NB4 (cell line): ENCODE results near the gene ATP13A4.

ENCODE experiments used
- DNase-seq: peaks from one replicate; pipeline ENCODE4 v3.0.0; 2010; ENCODE audit warnings: low read depth
- H3K4me3 ChIP-seq: one replicate; pipeline ENCODE4 v1.5.1; 2011; ENCODE audit warnings: mild to moderate bottlenecking, low read depth, low read length, moderate library complexity
- CTCF ChIP-seq: IDR thresholded peaks from one replicate; pipeline ENCODE4 v1.5.1; 2012; ENCODE audit warnings: low read depth, low read length
- MAX ChIP-seq: IDR thresholded peaks from 2 replicates; pipeline ENCODE4 v1.6.1; 2011; ENCODE audit warnings: low read depth, low read length
- MYC ChIP-seq: IDR thresholded peaks from 2 replicates; pipeline ENCODE4 v1.6.1; 2011; ENCODE audit warnings: low read depth, low read length
- POLR2A ChIP-seq: IDR thresholded peaks from 2 replicates; pipeline ENCODE4 v1.6.1; 2011; ENCODE audit warnings: mild to moderate bottlenecking; ENCODE audit not compliant: insufficient read length; ENCODE audit errors: extremely low read depth

The ATP13A4 gene

GRCh38 chr3:193470710-193471109 lies 84.0 kb downstream of the ATP13A4 start:
- no peak for DNase-seq
- TF ChIP-seq MYC: no peak
- TF ChIP-seq MAX: no peak
- TF ChIP-seq POLR2A: no peak
- no peak for TF ChIP-seq CTCF
- no peak overlapping the region for H3K4me3 ChIP-seq

GRCh38 chr3:193465992-193466608 lies 88.6 kb downstream of the ATP13A4 start:
- no peak for DNase-seq
- no peak overlapping the region for H3K4me3 ChIP-seq

GRCh38 chr3:193464889-193465288 lies 89.8 kb downstream of the ATP13A4 start:
- H3K4me3 ChIP-seq: no peak overlapping the region
- no peak for DNase-seq
- TF ChIP-seq POLR2A (no peak), MAX (no peak), CTCF (no peak), MYC (no peak)

More at GRCh38 chr3:193465992-193466608, 88.6 kb downstream of the ATP13A4 start:
- TF ChIP-seq POLR2A: no peak
- no peak for TF ChIP-seq MYC
- TF ChIP-seq CTCF: no peak
- TF ChIP-seq MAX: no peak

DNA sequence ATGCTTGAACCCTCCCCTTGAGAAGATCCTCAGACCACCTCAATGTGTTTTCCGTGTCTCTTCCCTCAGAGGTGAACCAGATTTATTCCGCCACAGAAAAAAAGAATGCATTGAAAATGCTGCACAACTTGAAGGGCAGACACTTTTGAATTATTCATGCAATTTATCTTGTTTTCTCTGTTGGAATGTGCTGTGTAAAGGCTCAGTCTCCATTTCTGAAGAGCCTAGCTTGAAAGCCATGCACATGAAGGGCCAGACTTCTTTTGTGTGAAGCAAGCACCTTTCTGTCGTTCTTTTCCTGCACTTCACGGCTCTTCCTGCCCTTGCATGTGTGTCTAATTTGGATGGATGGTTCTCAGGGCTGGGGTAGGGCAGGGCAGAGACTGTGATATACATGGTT lies 97.2 kb downstream of the ATP13A4 start:
- no peak for DNase-seq
- TF ChIP-seq MYC: no peak
- no peak for TF ChIP-seq CTCF
- TF ChIP-seq POLR2A: no peak
- no peak for TF ChIP-seq MAX
- H3K4me3 ChIP-seq: no peak overlapping the region

GRCh38 chr3:193452338-193452737 lies 102.4 kb downstream of the ATP13A4 start:
- no peak for TF ChIP-seq POLR2A
- no peak for TF ChIP-seq MAX
- no peak for TF ChIP-seq MYC
- no peak for TF ChIP-seq CTCF
- no peak overlapping the region for H3K4me3 ChIP-seq
- no peak for DNase-seq
